H1 (cell line): ENCODE data around the gene NFKBIE. TPM values are rescaled to one million over a fixed set of nuclear protein-coding genes. Genes with fewer than 3 reads are reported as not detected.

ENCODE experiments used
- BACH1 ChIP-seq: IDR thresholded peaks from 2 replicates; pipeline ENCODE4 v1.6.1; 2012; ENCODE audit warnings: low read length, improper control_type of control experiment
- CEBPB ChIP-seq: IDR thresholded peaks from 2 replicates; pipeline ENCODE4 v1.6.1; 2012; ENCODE audit warnings: low read depth, low read length
- SIX5 ChIP-seq: IDR thresholded peaks from 2 replicates; pipeline ENCODE4 v1.6.1; 2011; ENCODE audit warnings: mild to moderate bottlenecking, low read depth, low read length
- SP1 ChIP-seq: IDR thresholded peaks from 2 replicates; pipeline ENCODE4 v1.6.1; 2011; ENCODE audit warnings: low read depth, low read length
- SP4 ChIP-seq: IDR thresholded peaks from 2 replicates; pipeline ENCODE4 v1.6.1; 2012; ENCODE audit warnings: low read length, inconsistent platforms
- TAF7 ChIP-seq: optimal IDR thresholded peaks from 2 replicates; pipeline ENCODE3; 2011; ENCODE audit warnings: low read depth, mild to moderate bottlenecking, inconsistent platforms, low read length, moderate library complexity, borderline replicate concordance
- TCF12 ChIP-seq: IDR thresholded peaks from 2 replicates; pipeline ENCODE4 v1.6.1; 2011; ENCODE audit warnings: low read depth, mild to moderate bottlenecking, low read length
- TEAD4 ChIP-seq: IDR thresholded peaks from 2 replicates; pipeline ENCODE4 v1.6.1; 2012; ENCODE audit warnings: low read depth, low read length, inconsistent platforms, mixed read lengths
- ZNF274 ChIP-seq: IDR thresholded peaks from 2 replicates; pipeline ENCODE4 v1.7.0; 2012; ENCODE audit warnings: low read length, borderline replicate concordance; ENCODE audit errors: extremely low read depth
- polyA plus RNA-seq, 7 experiments: library from polyadenylated mRNA; depleted of rRNA in 3 of 7; stranded (reverse) in 5 of 7; unstranded in 2 of 7; fragments of >200 nt in 5 of 7; fragments of 200-250 nt in 2 of 7; gene quantifications; 1 replicate in 5 of 7; 2 replicates in 1 of 7; 4 replicates in 1 of 7; pipeline versions ENCODE4 v1.2.1 to v1.2.3, GENCODE V29; 2011 to 2013; ENCODE audit warnings: missing spikeins in 2 of 7, mixed read lengths in 2 of 7
- total RNA-seq: library from RNA; stranded (reverse); fragmentation: NEBNext Ultra II Directional; extraction: Animal tissue kit (Norgen Biotek cat#: 25700); gene quantifications from 2 replicates; pipeline ENCODE4 v1.2.1, GENCODE V29; 2021
- TF ChIP-seq, protein P1 (sequence below): IDR thresholded peaks from 2 replicates; pipeline ENCODE4 v1.6.1; 2011; ENCODE audit warnings: low read length, improper control_type of control experiment

Gene NFKBIE
- total and polyA plus RNA-seq, 2 of the 8 experiments (the other 6 are each of a cell fraction or from before 2014, with no cell fraction given), result 13.5 to 19.2 TPM

DNA sequence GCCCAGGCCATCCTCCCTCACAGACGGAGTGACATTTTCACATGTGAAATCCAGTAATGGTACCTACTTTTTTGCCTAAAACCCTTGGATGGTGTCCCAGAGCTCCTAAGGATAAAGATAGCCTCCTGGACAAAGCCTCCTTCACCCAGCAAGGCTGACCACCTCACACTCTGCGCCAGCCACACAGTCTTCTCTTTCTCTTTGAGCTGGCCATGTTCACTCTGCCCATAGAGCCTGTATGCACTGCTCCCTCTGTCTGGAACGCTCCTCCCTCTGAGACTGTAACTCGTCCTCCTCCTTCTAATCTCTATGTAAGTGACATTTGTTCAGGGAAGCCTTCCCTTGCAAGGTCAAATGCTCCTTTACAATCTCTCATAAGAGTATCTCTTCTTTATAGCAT is 19.5 kb upstream of the NFKBIE start (continued):
- no peak for TF ChIP-seq SP1
- TF ChIP-seq TCF12, result no peak
- no peak for TF ChIP-seq CEBPB
- TF ChIP-seq, protein P1, sequence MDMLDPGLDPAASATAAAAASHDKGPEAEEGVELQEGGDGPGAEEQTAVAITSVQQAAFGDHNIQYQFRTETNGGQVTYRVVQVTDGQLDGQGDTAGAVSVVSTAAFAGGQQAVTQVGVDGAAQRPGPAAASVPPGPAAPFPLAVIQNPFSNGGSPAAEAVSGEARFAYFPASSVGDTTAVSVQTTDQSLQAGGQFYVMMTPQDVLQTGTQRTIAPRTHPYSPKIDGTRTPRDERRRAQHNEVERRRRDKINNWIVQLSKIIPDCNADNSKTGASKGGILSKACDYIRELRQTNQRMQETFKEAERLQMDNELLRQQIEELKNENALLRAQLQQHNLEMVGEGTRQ, result no peak
- no peak for TF ChIP-seq BACH1
- TF ChIP-seq TAF7, result no peak
- no peak for TF ChIP-seq SP4
- no peak for TF ChIP-seq TEAD4
- TF ChIP-seq ZNF274, result no peak
- no peak for TF ChIP-seq SIX5
